Stimulated activated CD8-positive, alpha-beta memory T cell treated with anti-CD3 and anti-CD28 coated beads, Interleukin-12 subunit alpha, Interleukin-12 subunit beta, amount 100 ng/mL, for 24 hours (primary cell): Measurements from ENCODE around the gene PIK3CG.

Experiments
- DNase-seq: peaks from one replicate; pipeline ENCODE4 v3.0.0-alpha.2; 2020; ENCODE audit errors: extremely low read depth

The PIK3CG gene

DNA sequence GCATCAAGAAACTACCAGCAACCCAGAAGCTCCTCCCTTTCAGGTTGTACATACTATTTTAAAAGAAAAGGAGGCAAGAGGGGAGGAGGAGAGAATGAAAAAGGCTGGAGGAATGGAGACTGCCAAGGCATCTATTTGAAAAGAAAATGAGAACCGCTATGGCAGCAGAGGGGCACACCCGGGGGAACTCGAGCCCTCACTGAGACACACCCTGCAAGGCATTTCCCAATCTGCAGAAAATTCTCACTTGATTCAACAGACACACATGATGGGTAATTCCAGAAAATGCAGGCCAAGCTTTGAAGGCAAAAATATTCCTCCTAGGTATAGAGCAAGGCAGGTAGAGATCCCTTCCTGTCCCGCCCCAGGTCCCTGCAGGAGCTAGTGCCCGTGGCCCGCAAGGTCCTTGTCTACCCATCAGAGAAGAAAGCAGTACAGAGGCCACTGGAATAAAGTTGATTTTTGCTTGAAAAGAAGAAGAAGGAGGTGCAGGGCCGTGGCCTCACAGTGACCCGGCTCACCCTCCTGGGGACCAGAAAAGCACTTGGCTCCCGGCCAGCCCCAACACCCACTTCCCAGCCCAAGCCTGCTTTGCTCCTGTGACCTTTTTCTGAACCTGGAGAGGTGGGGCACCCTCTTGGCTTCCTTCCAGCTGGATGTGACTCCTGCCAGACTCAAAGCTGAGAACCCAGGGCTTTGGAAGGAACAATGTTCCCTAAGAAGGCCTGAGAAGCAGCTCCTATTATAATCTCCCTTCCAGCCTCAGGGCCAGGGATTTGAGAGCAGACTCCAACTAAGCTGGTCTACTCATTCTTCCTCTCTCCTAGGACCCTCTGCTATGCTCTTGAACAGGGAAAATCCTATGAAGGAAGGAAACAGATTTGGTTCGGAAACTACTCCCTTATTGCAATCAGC lies 6.2 kb upstream of the PIK3CG start:
- DNase-seq = no peak

DNA sequence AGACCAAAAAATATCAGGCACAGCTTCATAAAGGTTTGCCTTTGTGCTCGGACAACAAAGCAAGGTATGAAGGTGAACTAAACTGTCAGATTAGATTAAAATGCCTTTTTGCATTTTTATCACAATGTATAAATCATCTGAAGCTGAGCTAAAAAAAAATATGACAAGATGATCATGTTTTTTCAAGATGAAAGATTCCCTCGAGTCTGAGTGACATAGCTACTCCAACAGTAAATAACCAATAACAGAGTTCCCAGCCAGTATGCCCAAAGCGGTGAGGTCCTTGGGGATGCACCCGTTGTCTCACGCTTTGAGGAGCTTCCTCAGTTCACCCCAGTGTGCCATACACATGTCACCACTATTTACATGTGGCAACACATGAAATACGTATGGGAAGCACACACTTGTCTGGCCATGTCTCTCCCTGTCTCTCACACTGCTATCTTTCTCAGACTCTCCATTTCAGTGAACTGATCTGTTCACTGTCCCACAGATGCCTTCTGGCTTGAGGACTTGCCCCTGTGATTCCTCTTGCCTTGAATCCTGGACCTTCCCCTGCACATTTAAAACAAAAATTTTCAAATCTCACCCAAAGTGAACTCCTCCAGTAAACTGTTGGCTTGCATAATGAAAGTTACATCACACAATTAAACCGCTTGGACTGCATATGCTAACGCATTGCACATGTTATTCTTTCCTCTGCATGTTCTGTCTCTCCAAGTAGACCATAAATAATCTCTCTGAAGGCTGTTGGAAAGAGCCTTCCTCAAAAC lies 2.6 kb upstream of the PIK3CG start:
- no peak for DNase-seq

- no peak for DNase-seq
Measured at GRCh38 chr7:106863274-106863997, 1.6 kb upstream of the PIK3CG start.

- DNase-seq = no peak
Measured at GRCh38 chr7:106864298-106865081, 592 bp upstream of the PIK3CG start.

DNA sequence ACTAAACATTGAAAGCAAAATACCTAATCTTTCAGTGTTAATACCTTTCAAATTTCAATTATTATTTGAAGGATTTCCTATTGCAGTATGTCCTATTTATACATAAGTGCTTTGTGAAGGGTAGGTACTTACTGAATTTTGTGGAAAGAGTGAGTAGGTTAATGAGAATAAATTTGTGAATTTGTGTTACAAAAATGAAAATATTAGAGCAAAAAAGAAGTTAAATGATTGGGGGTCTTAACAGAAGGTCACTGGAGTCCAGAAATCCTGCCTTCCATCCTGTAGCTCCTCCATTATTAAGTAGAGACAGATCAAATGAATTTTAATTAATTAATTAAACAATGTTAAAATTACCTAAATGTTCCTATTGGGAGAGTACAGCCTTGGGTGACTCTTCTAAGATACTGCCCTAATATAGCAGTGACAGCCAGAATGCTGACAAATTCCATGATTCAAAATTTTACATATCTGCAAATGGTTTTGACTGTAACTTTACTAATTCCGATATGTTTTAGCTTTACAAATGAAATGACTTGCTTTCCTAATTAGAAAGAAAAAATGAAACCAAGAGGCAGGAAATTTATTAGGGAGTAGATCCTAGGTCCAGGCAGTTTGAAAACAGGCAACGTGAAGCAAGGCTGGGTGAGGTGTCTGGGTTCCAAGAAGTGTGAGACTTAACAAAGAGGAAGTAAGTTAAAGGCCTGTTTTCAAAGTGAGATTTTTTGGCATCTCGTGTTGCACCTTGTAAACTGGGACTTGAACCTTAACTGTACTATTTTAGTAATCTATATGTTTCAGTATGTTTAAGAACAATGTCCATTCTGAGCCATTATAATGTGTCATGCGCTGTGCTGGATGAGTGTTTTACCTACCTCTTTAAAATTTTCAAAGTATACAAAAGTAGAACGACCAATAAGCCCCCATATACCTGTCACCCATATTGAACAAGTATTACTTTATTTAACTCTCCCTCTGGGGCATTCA lies 1.5 kb downstream of the PIK3CG start:
- DNase-seq = no peak

- no peak for DNase-seq
Measured at GRCh38 chr7:106867641-106868351, 2.7 kb downstream of the PIK3CG start.

DNA sequence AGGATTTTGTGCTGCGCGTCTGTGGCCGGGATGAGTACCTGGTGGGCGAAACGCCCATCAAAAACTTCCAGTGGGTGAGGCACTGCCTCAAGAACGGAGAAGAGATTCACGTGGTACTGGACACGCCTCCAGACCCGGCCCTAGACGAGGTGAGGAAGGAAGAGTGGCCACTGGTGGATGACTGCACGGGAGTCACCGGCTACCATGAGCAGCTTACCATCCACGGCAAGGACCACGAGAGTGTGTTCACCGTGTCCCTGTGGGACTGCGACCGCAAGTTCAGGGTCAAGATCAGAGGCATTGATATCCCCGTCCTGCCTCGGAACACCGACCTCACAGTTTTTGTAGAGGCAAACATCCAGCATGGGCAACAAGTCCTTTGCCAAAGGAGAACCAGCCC lies 3.3 kb downstream of the PIK3CG start:
- no peak for DNase-seq

DNA sequence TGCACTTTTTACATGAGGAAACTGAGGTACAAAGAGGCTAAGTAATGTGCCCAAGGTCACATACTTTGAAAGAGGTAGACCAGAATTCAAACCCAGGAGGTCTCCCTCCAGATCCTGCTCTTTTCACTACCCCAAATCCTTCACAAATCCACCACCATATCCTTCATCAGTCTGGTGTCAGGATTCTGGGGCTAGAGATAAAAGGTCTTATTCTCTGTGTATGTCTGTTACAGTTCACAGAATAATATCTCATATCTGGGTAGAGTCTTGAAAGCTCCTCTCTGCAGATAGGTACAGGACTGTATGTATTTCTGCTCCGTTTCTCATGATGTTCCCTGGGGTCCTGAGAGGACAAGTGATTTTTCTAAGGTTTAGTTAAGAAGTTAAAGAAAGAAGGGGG lies 4.9 kb downstream of the PIK3CG start:
- no peak for DNase-seq

- DNase-seq = no peak
Measured at GRCh38 chr7:106870528-106870927, 5.4 kb downstream of the PIK3CG start.

DNA sequence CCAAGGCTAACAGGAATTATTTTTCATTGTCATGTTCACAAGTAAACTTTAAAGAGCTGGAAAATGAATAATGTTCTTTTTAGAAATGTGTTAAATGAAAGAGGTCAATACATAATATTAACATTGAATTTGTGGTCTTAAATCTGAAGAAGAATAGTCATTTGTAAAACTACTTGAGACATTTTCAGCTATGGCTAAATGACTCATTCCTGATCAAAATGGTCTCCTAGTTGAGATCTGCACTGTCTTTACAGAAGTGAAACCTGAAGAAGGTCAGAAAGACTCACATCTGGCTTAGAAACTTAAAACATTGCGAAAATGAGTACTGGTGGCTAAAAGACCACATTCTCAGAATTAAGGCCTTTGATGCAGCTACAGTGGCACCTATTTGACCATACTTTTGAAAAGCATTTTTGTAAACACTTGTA lies 5.9 kb downstream of the PIK3CG start:
- DNase-seq = no peak

DNA sequence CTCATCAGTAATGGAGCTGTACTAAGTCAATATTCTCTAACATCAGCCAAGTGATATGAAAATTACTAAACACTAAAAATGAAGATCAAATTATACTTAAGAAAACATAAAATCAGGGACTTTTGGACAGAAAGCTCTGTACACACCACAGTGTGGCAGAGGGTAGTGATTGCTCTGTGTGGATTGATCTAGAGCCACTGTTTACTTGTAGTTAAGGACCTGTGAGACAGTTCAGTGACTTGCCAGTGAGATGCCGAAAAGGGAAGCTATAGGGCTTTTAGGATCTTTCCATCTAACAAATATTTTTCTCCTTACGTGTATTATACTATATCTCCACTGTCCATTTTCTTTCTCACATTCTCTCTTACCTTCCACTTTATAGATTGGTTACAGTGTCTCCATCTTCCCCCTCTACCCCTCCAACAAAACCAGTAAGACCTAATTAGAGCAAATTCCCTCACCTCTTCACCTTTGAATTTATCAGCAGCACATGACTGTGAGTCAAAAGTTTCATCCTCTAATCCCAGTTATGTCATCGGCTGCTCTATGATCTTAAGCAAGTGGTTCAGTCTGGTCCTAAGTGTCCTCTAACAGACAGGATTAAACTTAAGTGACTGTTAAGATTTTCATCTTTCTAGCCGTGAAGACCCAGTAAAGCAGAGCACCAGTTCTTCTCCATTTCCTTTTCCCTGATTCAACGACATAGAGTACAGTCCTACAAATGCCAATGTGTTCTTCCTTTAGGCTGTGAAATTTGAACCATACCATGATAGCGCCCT lies 6.9 kb downstream of the PIK3CG start:
- no peak for DNase-seq

- DNase-seq = no peak
Measured at GRCh38 chr7:106872763-106873162, 7.7 kb downstream of the PIK3CG start.

DNA sequence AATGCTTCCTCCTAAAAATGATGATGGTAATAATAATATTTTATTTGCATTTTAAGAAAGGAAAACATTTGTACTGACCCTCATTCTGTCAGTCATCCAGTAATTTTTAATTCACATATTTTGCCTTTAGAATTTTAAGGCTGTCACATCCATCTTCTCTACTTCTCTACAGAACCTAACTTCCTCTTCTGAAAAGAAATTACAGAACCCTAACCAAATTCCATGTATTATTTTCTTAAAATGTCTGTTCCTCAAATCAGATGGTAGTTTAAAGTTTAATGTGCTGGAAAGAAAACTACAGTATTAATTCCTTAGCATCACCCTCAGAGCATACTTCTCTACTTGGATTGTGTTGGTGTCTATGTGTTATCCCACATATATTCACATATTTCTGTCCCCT lies 9.0 kb downstream of the PIK3CG start:
- DNase-seq = no peak

DNA sequence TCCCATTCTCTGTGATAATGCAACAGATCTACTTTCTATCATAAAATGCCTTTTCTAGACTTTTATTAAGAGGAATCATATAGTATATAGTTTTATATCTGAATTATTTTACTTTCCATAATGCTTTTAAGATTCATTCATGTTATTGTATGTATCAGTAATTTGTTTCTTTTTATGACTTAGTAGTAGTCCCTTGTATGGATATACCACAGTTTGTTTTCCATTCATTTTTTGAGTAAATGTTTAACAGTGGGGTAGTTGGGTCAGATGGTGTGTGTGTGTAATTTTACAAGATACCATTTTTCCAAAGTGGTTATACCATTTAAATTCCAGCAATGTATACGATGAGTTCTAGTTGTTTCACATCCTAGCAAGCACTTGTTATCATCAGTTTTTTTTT lies 10.4 kb downstream of the PIK3CG start:
- DNase-seq = no peak

DNA sequence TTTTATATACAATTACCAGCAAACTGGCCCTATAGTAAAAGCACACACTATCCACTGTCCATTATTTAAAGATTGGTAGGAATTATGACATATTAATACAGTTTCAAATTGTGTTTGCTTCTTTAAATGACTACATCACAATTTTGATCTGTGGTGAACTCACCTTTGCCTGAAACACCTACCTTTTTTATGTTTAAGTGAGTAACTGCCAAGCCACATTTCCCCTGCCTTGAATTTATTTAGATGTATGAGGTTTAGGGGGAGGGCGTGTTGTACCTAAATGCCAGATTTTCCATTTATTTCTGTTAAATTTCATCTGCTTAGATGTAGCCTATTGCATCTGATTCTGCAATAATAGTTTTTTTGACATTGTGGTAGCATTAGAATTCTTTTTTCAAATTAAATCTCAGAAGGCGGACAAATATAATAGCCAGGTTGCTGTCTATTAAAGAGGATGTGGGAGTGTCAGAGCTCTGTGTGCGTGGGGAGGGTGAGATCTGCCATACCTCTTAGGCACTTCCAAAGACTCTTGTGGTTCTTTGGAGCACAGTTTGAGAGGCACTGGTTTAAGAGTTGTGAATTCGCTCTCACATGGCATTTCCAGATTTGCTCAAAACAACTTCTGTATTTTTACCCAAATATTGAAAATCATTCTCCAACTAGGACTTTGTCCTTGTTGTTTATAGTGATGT lies 13.8 kb downstream of the PIK3CG start:
- no peak for DNase-seq

GRCh38 chr7:106881984-106882383 lies 16.9 kb downstream of the PIK3CG start:
- no peak for DNase-seq

GRCh38 chr7:106883456-106884026 lies 18.5 kb downstream of the PIK3CG start:
- DNase-seq = no peak

- DNase-seq = no peak
Measured at GRCh38 chr7:106885652-106886051, 20.6 kb downstream of the PIK3CG start.
